Panc1 (cell line): ENCODE measurements around the gene MB21D2. TPM values are rescaled to one million over a fixed set of nuclear protein-coding genes. Genes with fewer than 3 reads are reported as not detected.
"Not testable (repeated sequence)": the region's sequence is repeated elsewhere in the genome, so short reads cannot be mapped to it uniquely, and the experiment has no call there.

ENCODE experiments used
- ATAC-seq: fragments of 200-7000 bp; cut with Tn5 transposase; 2 replicates; pipeline ENCODE4 v1.9.1; 2020; ENCODE audit warnings: mild to moderate bottlenecking, moderate library complexity
- Bru-seq: library from RNA; stranded (reverse); fragments of 400-500 nt; gene quantifications from one replicate; lab custom pipeline; 2021; lab: Mats Ljungman, UMichigan
- BruChase-seq, 2 experiments: library from RNA; stranded (reverse); fragments of 400-500 nt; gene quantifications; one replicate each; lab custom pipeline; 2021; lab: Mats Ljungman, UMichigan
- BruUV-seq: library from RNA; stranded (reverse); fragments of 400-500 nt; replicated peaks from 2 replicates; lab custom pipeline; 2021; lab: Mats Ljungman, UMichigan
- CTCF ChIA-PET: fragments of 300-600 bp; sonication (Branson Sonifier 250); formaldehyde crosslinking; loops from one replicate; lab custom pipeline; 2022; ENCODE audit warnings: antibody characterized with exemption; lab: Charles Lee
- POLR2A ChIA-PET: fragments of 300-600 bp; sonication (Branson Sonifier 250); formaldehyde crosslinking; loops from one replicate; lab custom pipeline; 2022; ENCODE audit warnings: antibody characterized with exemption; lab: Charles Lee
- DNase-seq: peaks from one replicate; pipeline ENCODE4 v3.0.0-alpha.2; 2010; ENCODE audit warnings: low read depth, low spot score
- H3K27ac ChIP-seq: 2 replicates; pipeline ENCODE4 v1.5.1; 2011; ENCODE audit warnings: mild to moderate bottlenecking, low read length, inconsistent platforms
- H3K27me3 ChIP-seq: fragments of 200-500 bp; sonication (Bioruptor generic); 2 replicates; pipeline ENCODE4 v1.6.0; 2014; ENCODE audit warnings: low read length, inconsistent platforms; ENCODE audit not compliant: control insufficient read depth, insufficient read depth
- H3K36me3 ChIP-seq: fragments of 200-500 bp; sonication (Bioruptor generic); 2 replicates; pipeline ENCODE4 v1.5.1; 2014; ENCODE audit warnings: inconsistent platforms, mild to moderate bottlenecking, low read length, moderate library complexity; ENCODE audit not compliant: control insufficient read depth, insufficient read depth
- H3K4me1 ChIP-seq: 2 replicates; pipeline ENCODE4 v1.5.1; 2011; ENCODE audit warnings: inconsistent platforms, mild to moderate bottlenecking, low read length, moderate library complexity; ENCODE audit not compliant: control insufficient read depth, insufficient read depth
- H3K4me3 ChIP-seq, 2 experiments: 2 replicates each; pipeline ENCODE4 v1.5.1; 2011 to 2012; ENCODE audit warnings: low read depth in 2 of 2, low read length in 2 of 2, mild to moderate bottlenecking in 2 of 2, inconsistent platforms in 1 of 2, moderate library complexity in 1 of 2
- H3K9me3 ChIP-seq: fragments of 200-500 bp; sonication (Bioruptor generic); 2 replicates; pipeline ENCODE4 v1.5.1; 2014; ENCODE audit warnings: low read depth, mild to moderate bottlenecking, inconsistent platforms, low read length, moderate library complexity; ENCODE audit not compliant: control insufficient read depth, insufficient read depth
- POLR2AphosphoS5 ChIP-seq: IDR thresholded peaks from 2 replicates; pipeline ENCODE4 v1.6.1; 2012; ENCODE audit warnings: mild to moderate bottlenecking, low read depth, low read length, moderate library complexity
- REST ChIP-seq, 2 experiments: IDR thresholded peaks; 2 replicates each; pipeline ENCODE4 v1.6.1; 2011 to 2012; ENCODE audit warnings: low read depth in 2 of 2, control low read depth in 1 of 2, low read length in 1 of 2, mild to moderate bottlenecking in 1 of 2, moderate library complexity in 1 of 2; ENCODE audit not compliant: insufficient read depth in 1 of 2
- SIN3A ChIP-seq: IDR thresholded peaks from 2 replicates; pipeline ENCODE4 v1.6.1; 2012; ENCODE audit warnings: low read depth, mild to moderate bottlenecking, low read length, moderate library complexity, borderline replicate concordance; ENCODE audit not compliant: insufficient read depth
- in situ Hi-C: cut with HindIII; loops from 2 replicates; pipeline ENCODE4 v1.10.0; 2016; ENCODE audit warnings: low sequenced_read_pairs, low pct_unique_long_range_greater_than_20kb
- intact Hi-C: fragments of 100-400 bp; cut with micrococcal nuclease; formaldehyde crosslinking; loops from one replicate; pipeline ENCODE4 v1.10.0; 2022; ENCODE audit not compliant: unreplicated experiment
- long read RNA-seq: library from polyadenylated mRNA; unstranded; transcript quantifications from one replicate; pipeline ENCODE4 v2.0.0, GENCODE V29; 2021; ENCODE audit not compliant: unreplicated experiment
- polyA plus RNA-seq: library from polyadenylated mRNA; unstranded; fragments of >200 nt; gene quantifications from one replicate; pipeline ENCODE4 v1.2.1, GENCODE V29; 2012; ENCODE audit warnings: missing spikeins; ENCODE audit not compliant: insufficient read length
- total RNA-seq: library from RNA; stranded (reverse); gene quantifications from one replicate; pipeline ENCODE4 v1.2.1, GENCODE V29; 2021; ENCODE audit not compliant: unreplicated experiment
- TF ChIP-seq, protein P1 (sequence below): fragments of 450-650 bp; IDR thresholded peaks from 2 replicates; pipeline ENCODE4 v1.5.1; 2017; ENCODE audit warnings: mild to moderate bottlenecking

MB21D2 gene
- total RNA-seq (7.8 TPM), Bru-seq, nascent RNA (percentile 75 among the genes with signal in this experiment), BruChase-seq, experiment 1, labeled RNA remaining after a 2-hour chase (percentile 70 among the genes with signal in this experiment), BruChase-seq, experiment 2, labeled RNA remaining after a 6-hour chase (percentile 72 among the genes with signal in this experiment)
- 3.6 TPM for polyA plus RNA-seq
- long read RNA-seq, transcript MB21D2-201 (2 exons, 3,368 nt): major isoform, 22 of 28 reads
- long read RNA-seq, partial matches to known transcripts: 0 of 28 reads
- long read RNA-seq, other reads (novel, unspliced or antisense): 6 of 28 reads

GRCh38 chr3:192917404-192918274, at the start of gene MB21D2:
Gene MB21D2 (minus strand): TSS chr3:192917856. CDS start chr3:192917840, 16 bp downstream.
- ChIA-PET CTCF (interaction anchor here (0.6 to 2.0 kb wide), 3 partner anchors 16 to 29 kb away, joined by 4 to 7 read pairs (median 4); no protein-coding TSS in a partner anchor), POLR2A (interaction anchor here (0.9 to 1.3 kb wide), 3 partner anchors 23 to 32 kb away, joined by 3 to 4 read pairs (median 4); no protein-coding TSS in a partner anchor)
- Histone ChIP-seq H3K4me3 (peak within 1 kb of the TSS; percentile 75 to 93), H3K27ac (peak within 1 kb of the TSS; percentile 86), H3K36me3 (no peaks in the 10 kb centered on the region; the same call in 1 of the 2 replicates), H3K27me3 (no peaks in the 10 kb centered on the region), H3K4me1 (peaks cover 22% of the 10 kb centered on the region), H3K9me3 (no peaks in the 10 kb centered on the region)
- ATAC-seq (peak; percentile 96), DNase-seq (no peak)
- TF ChIP-seq SIN3A (peak; percentile 62; the same call in 1 of the 2 replicates), REST (IDR thresholded peaks at IDR 0.05; ENCODE audit: insufficient read depth in 1 of 2, low read depth in 2 of 2, low read length in 1 of 2) (peak in 1 of 2 experiments; percentile 29; a peak in 1 of 4 replicates), POLR2AphosphoS5 (peak; percentile 62)
- TF ChIP-seq, protein P1, sequence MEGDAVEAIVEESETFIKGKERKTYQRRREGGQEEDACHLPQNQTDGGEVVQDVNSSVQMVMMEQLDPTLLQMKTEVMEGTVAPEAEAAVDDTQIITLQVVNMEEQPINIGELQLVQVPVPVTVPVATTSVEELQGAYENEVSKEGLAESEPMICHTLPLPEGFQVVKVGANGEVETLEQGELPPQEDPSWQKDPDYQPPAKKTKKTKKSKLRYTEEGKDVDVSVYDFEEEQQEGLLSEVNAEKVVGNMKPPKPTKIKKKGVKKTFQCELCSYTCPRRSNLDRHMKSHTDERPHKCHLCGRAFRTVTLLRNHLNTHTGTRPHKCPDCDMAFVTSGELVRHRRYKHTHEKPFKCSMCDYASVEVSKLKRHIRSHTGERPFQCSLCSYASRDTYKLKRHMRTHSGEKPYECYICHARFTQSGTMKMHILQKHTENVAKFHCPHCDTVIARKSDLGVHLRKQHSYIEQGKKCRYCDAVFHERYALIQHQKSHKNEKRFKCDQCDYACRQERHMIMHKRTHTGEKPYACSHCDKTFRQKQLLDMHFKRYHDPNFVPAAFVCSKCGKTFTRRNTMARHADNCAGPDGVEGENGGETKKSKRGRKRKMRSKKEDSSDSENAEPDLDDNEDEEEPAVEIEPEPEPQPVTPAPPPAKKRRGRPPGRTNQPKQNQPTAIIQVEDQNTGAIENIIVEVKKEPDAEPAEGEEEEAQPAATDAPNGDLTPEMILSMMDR: no peak
- in situ Hi-C loops: no loop called here
- BruUV-seq: TSS peak; percentile 71
- intact Hi-C loops: loop anchor here (2.0 to 5.0 kb wide), 3 partner anchors 29 to 125 kb away; no protein-coding TSS in a partner anchor

DNA sequence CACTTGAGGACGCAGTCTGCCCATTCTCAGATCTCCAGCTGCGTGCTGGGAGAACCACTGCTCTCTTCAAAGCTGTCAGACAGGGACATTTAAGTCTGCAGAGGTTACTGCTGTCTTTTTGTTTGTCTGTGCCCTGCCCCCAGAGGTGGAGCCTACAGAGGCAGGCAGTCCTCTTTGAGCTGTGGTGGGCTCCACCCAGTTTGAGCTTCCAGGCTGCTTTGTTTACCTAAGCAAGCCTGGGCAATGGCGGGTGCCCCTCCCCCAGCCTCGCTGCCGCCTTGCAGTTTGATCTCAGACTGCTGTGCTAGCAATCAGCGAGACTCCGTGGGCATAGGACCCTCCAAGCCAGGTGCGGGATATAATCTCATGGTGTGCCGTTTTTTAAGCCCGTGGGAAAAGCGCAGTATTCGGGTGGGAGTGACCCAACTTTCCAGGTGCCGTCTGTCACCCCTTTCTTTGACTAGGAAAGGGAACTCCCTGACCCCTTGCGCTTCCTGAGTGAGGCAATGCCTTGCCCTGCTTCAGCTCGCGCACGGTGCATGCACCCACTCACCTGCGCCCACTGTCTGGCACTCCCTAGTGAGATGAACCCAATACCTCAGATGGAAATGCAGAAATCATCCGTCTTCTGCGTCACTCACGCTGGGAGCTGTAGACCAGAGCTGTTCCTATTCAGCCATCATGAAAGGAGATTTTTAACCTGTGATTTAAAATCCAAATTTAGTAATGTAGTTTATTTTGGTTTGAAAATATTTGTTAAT, 47.5 kb upstream of the MB21D2 start:
- DNase-seq, H3K36me3 ChIP-seq, POLR2A ChIA-PET, H3K27ac ChIP-seq, intact Hi-C loops, CTCF ChIA-PET, ATAC-seq, H3K4me1 ChIP-seq, BruUV-seq, H3K4me3 ChIP-seq, H3K9me3 ChIP-seq, in situ Hi-C loops, H3K27me3 ChIP-seq: not testable (repeated sequence)
